ENCODE results near the gene ZNF654.
"Not testable (repeated sequence)": the region's sequence is repeated elsewhere in the genome, so short reads cannot be mapped to it uniquely, and the experiment has no call there.

Gene ZNF654

DNA sequence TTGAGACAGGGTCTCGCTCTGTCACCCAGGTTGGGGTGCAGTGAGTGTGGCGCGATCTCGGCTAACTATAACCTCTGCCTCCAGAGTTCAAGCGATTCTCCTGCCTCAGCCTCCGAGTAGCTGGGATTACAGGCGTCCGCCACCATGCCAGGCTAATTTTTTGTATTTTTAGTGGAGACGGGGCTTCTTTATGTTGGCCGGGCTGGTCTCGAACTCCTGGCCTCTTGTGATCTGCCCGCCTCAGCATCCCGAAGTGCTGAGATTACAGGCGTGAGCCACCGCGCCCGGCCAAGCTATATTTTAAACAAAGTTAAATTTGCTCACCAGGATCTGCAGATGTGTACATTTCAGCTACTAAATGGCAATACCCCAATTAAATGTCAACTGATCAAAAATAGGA lies 89.6 kb downstream of the ZNF654 start:
- no peak for DNase-seq

DNA sequence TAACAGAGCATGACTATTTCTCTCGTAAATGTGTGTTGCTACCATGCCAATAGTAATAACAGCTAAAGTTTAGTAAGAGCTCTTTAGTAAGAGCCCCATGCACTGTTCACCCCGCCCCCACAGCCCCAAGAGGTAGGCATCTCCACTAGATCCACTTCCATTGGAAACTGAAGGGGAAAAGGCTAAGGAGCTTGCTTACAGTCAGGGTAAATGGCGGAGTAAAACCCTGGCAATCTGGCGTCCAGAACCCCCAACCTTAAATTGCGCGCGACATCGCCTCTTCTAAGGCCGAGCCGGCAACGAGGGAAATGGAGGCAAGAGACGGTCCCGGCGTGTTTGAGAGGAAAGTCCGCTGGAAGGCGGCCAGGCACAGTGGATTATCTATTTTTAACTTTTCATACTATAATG lies 90.0 kb downstream of the ZNF654 start:
- DNase-seq: no peak

DNA sequence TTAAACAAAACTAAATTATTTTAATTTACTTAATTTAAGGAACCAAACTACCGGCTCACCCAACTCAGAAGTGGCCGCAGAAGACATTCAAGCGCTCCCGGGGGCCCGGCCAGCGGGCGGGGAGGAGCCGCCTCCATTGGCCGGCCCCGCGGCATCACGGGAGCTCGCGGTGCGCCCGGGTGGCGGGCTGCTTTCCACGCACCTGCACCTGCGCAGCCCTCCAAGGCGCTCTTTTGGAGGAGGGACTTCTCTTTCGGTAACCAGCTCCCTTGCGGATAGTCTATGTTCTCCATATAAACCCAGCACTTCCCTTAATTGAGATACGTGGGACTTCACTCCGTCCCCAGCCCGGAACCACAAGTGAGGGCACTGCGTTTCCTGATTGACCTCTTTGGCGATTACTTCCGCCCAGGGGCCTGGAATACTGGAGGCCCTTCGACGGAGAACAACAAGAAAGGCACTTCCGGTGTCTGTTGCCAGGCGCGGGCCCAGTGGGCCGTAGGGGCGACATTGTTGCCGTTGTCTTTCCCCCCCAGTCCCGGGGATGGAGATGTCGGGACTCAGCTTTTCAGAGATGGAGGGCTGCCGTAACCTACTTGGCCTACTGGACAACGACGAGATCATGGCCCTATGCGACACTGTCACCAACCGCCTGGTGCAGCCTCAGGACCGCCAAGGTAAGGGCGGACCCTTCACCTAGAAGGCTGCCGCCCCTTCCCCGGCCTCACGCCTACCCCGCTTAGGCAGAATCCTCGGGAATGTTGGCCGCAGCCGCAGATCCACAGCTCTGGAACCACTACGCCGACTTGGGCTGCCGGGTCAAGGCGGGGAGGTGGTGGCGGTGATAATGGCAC lies 90.7 kb downstream of the ZNF654 start, which contains the start of gene C3orf38:
Gene C3orf38 (plus strand): TSS at position 451 of the 854 bp plus-strand sequence. CDS start 94 bp downstream, at position 545.
- peak; percentile 79 for DNase-seq

DNA sequence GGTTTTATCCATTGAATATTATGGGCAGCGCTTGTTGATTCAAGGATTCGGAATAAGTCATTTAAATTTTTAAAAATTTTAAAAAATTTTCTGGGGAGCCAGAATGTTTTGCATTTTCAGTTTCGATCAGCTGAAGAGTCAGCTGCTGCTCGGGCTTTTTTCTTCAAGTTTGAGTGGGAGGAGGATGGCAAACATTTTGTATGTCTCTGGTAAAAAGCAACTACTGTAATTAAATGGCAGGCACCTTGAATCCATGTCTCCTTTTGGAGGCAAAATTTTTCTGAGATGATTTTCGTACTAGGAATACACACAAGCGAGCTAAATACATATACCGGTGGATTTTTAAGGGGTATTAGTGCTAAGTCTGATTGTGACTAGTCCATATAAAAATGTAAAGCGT lies 91.3 kb downstream of the ZNF654 start:
- DNase-seq: peak; percentile 40

DNA sequence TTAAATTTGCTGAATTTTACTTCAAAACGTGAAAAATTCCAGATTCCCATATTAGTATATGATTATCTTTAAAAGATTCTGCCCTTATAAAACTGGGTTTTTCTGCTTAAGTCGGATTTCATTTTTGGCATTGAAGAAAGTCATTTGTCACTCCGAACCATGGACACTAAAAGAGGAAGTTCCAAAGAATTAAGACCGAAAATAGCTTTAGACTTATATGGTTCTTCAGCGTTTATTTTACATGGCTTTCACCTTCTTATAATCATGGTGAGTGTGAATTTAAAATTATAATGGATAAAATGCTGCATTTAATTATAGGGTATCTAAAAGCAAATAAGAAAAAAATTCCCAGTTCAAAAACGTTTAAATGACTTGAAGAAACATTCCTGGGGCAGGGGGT lies 91.8 kb downstream of the ZNF654 start:
- DNase-seq: no peak

DNA sequence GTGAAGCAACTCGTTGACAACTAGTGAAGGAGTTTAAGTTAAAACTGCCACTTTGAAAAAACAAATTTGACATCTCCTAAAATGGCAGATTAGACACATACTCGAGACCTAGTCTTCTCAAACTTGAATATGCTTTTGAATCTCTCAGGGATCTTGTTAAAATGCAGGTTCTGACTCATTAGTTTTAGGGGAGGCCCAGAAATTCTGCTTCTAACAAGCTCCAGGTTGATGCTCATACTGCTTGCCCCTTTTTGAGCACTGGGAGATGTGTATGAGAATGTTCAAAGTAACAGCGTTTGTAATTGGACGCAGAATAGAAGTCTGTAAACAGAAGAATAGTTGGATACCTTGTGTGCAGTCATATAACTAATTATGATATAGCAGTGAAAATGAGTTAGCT lies 92.3 kb downstream of the ZNF654 start:
- DNase-seq: peak; percentile 18

DNA sequence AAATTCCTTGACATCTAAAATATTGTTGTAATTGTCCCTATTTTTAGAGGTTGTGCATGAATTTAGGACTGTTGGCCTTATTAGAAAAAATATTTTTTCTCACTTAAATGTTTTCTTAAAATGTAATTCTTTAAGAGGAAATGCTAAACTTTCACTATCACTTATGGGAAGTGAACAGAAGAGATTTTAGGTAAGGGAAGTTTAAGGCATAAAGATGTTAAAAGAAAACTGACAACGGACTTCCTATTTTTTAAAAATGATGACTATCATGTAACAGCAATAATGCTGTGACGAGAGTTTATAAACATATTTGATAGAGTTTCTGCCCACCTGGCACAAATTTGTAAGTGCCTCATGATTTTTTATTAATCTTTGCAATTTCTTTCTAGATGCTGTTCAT lies 93.8 kb downstream of the ZNF654 start:
- no peak for DNase-seq

DNA sequence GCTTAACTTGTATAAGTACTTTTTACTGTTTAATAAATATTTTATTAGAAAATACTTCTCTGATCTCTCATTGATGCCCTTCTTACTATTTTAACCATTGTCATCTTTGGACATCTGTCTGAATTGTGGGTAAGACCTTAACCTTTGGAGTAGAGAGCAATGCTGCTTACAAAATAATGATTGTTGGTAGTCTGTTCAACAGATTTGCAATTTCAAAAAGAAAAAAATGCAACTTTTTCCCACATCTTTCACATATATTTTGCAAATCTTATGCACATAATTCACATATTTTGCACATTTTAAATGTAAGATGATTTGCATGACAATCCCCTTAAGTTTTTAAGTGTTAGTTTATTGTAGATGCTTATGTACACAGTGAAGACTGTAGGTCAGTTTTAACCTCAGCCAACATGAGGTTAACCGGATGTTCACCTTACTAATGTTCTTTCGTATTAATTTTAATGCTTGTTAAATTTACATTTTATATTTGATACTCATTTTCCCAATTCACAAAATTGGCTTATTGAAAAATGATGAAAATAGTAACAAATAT lies 107.4 kb downstream of the ZNF654 start:
- DNase-seq: no peak

DNA sequence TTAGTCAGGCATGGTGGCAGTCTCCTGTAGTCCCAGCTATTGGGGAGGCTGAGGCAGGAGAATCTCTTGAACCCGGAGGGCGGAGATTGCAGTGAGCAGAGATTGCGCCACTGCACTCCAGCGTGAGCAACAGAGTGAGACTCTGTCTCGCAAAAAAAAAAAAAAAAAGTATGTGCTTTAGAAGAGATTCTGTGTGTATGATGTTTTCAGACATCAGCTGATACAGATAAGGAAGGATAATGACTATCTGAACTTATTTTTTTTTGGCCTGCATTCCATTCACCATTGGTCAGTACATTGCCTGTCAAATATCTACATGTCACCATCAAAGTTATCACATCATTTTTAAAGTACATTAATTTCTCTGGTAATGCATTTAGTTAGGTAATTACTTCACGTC lies 108.1 kb downstream of the ZNF654 start:
- no peak for DNase-seq

DNA sequence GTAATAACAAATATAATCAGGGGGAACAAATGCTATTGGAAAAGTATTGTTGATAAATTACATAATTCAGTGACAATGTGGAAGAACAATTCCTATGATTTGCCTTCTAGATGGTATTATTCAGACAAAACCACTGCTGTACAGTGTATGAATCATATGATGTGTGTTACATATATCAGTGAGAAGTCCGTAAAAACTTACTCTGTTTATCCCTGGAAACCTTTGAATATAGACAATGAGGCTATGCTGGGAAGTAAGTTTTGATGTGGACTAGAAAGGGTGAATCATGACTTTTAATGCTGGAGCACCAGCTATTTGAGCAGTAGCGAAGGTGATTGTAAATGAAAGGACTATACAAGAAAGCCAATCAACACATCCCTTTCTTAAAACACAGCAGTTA lies 108.6 kb downstream of the ZNF654 start:
- DNase-seq: no peak

DNA sequence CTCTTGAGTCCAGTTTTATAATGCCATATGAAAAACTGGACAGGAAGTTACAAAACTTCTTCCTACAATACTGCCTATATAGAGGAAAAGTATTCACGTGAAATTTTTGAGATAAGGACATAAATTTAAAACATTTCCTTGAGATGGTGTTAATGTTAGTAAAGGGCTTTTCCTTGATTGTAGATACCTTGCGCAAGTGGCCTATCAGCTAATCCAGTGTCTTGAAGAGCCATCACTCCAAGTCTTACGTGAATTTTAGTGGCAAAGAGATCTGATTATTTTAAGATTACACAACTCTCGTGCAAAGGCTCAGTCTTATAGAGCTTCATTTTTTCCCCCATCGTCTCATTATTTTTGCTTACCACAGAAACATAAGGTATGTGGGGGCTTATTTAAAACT lies 109.1 kb downstream of the ZNF654 start:
- no peak for DNase-seq

DNA sequence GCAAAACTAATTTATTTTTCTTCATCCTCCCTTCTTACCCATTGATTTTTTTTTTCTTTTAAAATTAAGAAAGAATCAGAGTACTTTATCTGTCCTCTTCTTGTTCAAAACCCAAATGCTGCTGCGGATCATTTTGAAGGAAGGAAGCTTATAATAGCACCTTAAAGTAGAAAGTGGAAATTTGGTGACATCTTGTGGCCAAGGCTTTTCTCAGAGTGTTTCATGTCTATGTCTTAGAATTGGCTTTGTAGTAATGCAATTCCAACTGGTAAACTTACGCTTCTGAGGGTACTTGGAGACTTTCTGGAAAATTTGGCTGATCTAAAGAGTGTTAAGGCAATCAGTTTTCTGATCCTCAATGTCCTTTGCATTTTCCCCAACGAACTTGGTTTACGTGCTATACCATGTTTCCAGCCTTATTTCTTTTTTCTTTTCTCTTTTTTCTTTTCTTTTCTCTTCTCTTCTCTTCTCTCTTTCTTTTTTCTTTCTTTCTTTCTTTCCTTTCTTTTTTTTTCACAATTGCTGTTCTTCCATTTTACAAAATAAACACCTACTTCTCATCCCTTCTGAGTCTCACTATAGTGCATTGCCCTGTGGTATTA lies 121.4 kb downstream of the ZNF654 start:
- peak; percentile 48 for DNase-seq

DNA sequence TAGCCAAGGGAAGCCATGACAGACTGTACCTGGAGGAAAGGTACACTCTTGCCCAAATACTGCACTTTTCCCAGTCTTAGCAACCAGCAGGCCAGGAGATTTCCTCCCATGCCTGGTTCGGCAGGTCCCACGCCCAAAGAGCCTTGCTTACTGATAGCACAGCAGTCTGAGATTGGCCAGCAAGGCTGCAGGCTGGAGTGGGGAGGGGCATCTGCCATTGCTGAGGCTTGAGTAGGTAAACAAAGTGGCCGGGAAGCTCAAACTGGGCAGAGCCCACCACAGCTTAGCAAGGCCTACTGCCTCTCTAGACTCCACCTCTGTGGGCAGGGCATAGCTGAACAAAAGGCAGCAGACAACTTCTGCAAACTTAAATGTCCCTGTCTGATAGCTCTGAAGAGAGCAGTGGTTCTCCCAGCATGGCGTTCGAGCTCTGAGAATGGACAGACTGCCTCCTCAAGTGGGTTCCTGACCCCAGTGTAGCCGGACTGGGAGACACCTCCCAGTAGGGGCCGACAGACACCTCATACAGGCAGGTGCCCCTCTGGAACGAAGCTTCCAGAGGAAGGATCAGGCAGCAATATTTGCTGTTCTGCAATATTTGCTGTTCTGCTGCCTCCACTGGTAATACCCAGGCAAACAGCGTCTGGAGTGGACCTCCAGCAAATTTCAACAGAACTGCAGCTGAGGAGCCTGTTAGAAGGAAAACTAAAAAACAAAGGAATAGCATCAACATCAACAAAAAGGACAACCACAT lies 123.3 kb downstream of the ZNF654 start:
- not testable (repeated sequence) for DNase-seq

DNA sequence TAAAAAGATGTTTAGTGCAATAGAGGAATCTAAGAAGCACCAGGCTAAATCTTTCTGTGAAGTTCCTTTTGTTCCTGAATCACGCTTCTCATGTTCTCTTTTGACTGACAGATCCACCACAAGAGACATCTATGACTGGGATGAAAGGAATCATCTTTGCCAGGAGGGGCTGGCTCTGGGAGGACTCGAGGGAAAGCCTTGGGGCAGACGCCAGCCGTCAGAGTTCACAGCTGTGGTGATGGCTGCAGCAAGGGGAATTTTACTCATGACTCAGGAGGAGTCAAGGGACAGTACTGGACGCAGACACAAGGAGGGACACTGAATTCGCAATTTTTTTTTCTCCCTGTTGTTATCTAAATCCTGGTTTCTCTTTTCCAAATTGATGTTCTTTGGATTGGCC lies 129.4 kb downstream of the ZNF654 start:
- no peak for DNase-seq

DNA sequence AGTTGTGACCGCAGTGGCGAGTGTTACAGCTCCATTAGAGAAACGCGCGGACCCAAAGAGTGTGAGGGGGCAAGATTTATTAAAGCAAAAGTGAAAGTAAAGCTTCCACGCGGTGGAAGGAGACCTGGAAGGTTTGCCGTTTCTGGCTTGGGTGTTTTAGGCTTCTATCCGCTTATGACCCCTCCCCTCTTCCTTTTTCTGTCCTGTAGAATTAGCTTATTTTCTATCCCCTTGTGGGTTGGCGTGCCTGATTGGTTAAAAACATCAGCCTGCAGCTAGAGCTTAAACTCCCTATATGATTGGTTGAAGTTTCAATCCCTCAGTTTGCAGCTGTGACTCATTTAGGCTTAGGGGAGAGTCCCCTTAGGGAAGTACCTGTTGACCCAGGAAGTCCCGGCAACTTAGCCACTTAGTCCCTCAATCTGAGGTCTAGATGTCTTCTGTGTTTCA lies 130.3 kb downstream of the ZNF654 start:
- DNase-seq: no peak

DNA sequence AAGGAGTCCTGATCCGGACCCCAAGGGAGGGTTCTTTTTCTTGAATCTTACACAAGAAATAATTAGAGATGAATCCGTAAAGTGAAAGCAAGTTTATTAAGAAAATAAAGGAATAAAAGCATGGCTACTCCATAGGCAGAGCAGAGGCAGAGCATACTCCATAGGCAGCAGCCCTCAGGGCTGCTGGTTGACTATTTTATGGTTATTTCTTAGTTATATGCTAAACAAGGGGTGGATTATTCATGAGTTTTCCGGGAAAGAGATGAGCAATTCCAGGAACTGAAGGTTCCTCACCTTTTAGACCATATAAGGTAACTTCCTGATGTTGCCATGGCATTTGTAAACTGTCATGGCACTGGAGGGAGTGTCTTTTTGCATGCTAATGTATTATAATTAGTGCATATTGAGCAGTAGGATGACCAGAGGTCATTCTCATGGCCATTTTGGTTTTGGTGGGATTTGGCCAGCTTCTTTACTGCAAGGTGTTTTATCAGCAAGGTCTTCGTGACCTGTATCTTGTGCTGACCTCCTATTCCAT lies 132.9 kb downstream of the ZNF654 start:
- DNase-seq: no peak

DNA sequence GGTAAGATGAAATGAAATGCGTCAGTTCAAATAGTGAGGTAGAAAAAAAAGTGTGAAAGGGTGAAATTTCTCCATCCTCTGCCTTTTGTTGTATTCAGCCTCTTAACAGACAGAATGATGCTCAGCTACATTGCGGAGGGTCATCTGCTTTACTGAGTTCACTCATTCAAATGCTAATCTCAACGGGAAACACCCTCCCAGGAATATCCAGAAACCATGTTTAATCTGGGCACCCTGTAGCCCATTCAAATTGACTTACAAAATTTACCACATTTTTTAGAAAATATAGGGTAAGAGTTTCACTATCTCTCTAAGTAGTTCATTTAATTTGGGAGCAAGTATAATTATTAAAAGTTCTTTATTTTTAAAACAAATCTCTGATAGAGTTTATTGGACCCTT lies 133.6 kb downstream of the ZNF654 start:
- no peak for DNase-seq

All from CD4-positive, alpha-beta T cell treated with Interleukin-21 for 1 hour (primary cell).